HG03159 (cell line): Measurements from ENCODE around the gene RNF123.

Source experiments
- ATAC-seq: cut with Tn5 transposase; IDR thresholded peaks from one replicate; pipeline ENCODE4 v1.9.1; 2021; ENCODE audit warnings: mild to moderate bottlenecking, moderate library complexity; ENCODE audit not compliant: unreplicated experiment

The RNF123 gene

GRCh38 chr3:49689046-49689907, at the start of gene RNF123, which contains the start of gene MST1:
Gene RNF123 (plus strand): TSS chr3:49689557. CDS start chr3:49691166, 1,609 bp downstream.
Gene MST1 (minus strand): TSS chr3:49689474. CDS start chr3:49688691, 783 bp downstream.
- peak; percentile 50 for ATAC-seq

GRCh38 chr3:49641292-49641691, 48.1 kb upstream of the RNF123 start:
- ATAC-seq, result no peak

GRCh38 chr3:49641921-49642707, 47.2 kb upstream of the RNF123 start:
- no peak for ATAC-seq

GRCh38 chr3:49642708-49643145, 46.6 kb upstream of the RNF123 start:
- no peak for ATAC-seq

- ATAC-seq, result no peak
These were observed 44.7 kb upstream of the RNF123 start for GRCh38 chr3:49644684-49645083.

GRCh38 chr3:49646236-49646635, 43.1 kb upstream of the RNF123 start:
- no peak for ATAC-seq

- no peak for ATAC-seq
These were observed 41.6 kb upstream of the RNF123 start for GRCh38 chr3:49647741-49648140.

GRCh38 chr3:49648354-49649019, 40.9 kb upstream of the RNF123 start:
- no peak for ATAC-seq

GRCh38 chr3:49649576-49649975, 39.8 kb upstream of the RNF123 start:
- no peak for ATAC-seq

GRCh38 chr3:49650177-49650576, 39.2 kb upstream of the RNF123 start:
- ATAC-seq, result no peak

GRCh38 chr3:49650637-49651036, 38.7 kb upstream of the RNF123 start:
- ATAC-seq, result no peak

GRCh38 chr3:49652218-49652902, 37.0 kb upstream of the RNF123 start:
- ATAC-seq, result no peak

GRCh38 chr3:49652903-49653415, 36.4 kb upstream of the RNF123 start:
- no peak for ATAC-seq

GRCh38 chr3:49653621-49654020, 35.7 kb upstream of the RNF123 start:
- ATAC-seq, result no peak

GRCh38 chr3:49654176-49654825, 35.1 kb upstream of the RNF123 start:
- ATAC-seq, result no peak

- no peak for ATAC-seq
These were observed 34.3 kb upstream of the RNF123 start for GRCh38 chr3:49654955-49655556.

- no peak for ATAC-seq
These were observed 33.5 kb upstream of the RNF123 start for GRCh38 chr3:49655731-49656285.

GRCh38 chr3:49656541-49657112, 32.7 kb upstream of the RNF123 start:
- no peak for ATAC-seq
